GM19351 (cell line): Measurements from ENCODE around the gene CRTC1.

Experiments used
- ATAC-seq: cut with Tn5 transposase; IDR thresholded peaks from one replicate; pipeline ENCODE4 v1.9.1; 2021; ENCODE audit warnings: mild to moderate bottlenecking, moderate library complexity; ENCODE audit not compliant: unreplicated experiment

The CRTC1 gene

DNA sequence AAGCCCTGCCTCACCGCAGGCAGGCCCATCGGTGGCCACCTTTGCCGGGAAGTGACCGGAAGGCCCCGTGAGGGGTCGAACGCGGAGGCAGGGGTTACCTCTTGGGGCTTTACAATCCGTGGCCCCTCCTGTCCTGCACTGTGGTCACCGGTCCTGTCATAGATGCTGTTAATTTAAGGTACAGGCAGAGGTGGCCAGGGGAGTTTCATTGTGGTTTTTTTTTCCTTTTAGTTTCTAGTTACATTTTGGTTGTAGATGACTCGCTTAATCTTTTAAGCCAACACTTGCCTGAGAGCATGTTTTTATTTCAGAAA lies 94.6 kb downstream of the CRTC1 start:
- no peak for ATAC-seq

DNA sequence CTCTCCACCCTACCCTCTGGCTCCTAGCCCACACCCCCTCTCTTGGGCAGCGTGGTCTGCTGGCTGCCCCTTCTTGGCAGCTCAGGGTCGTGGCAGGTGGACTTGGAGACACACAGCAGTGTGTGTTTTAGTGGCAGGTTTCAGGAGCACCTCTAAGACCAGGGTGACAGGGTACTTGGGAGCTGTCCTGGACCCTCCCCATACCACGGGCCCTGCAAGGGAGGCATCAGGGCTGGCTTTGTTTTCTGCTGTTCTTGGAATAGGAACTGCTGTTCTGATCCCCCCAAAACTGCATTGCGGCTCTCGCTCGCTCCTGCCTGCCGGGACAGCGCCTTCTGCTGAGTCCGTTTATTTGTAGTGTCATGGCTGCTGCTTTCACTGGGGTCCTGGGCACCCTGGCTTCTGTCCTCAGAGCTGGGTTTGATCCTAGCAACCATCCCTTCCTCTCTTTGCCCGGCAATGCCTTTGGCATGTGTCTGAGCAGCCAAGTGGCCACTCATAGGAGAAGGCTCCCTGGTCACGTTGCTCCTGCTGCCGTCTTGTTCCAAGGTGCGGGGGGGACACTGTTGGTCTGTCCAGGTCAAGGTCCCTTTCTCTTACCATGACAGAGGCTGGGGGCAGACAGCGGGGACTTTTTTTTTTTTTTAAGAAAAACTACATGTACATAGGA lies 95.5 kb downstream of the CRTC1 start:
- no peak for ATAC-seq

- no peak for ATAC-seq
Measured at GRCh38 chr19:18780081-18780480, 96.6 kb downstream of the CRTC1 start.

GRCh38 chr19:18780631-18781030 lies 97.2 kb downstream of the CRTC1 start:
- ATAC-seq, result no peak

GRCh38 chr19:18781047-18781600 lies 97.6 kb downstream of the CRTC1 start:
- no peak for ATAC-seq

- ATAC-seq, result no peak
Measured at GRCh38 chr19:18781885-18782527, 98.5 kb downstream of the CRTC1 start.

DNA sequence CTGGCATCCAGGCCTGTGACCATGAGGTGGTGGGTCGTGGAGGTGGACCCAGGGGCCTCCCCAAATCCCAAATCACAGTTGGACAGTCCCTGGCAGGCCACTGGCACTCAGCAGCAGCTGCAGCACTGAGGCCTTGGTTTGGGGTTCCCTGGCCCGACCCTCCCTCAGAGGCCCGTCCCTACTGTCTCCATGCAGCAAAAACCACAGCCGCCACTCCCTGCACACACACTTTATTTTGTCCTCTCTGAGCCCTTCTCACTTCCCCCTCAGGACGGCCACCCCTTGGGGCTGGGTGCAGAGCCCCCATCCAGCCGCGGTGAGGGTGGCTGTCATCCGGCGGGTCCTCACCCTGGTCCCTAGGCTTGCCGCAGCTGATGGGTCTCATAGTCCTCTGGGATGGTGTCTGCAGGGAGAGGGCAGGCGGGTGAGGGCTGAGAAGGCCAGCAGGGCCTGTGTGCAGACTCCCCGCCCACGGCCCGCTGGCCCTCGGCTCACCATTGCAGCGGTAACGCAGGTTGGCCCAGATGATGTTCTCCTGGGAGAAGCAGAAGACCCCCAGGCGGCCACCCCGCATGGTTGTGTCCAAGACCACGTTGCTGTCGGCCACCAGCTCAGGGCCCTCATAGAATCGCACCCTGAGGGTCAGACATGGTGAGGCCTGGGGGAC lies 99.2 kb downstream of the CRTC1 start:
- no peak for ATAC-seq

GRCh38 chr19:18783958-18784785 lies 100.7 kb downstream of the CRTC1 start:
- ATAC-seq, result no peak

DNA sequence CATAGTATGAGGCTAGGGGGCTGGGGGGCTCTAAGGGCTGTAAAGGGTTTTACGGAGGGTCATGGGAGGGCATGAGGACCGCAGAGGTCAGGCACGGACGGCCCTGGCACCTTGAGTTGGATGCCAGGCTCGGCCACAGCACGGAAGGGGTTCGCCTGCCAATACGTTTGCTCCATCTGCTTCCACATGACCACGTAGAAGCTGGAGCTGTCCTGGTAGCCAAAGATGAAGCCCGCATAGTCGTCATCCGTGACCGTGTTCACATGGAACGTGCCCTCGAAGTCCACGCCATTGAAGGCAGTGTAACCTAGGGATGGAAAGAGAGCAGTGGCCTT lies 101.3 kb downstream of the CRTC1 start:
- no peak for ATAC-seq

- no peak for ATAC-seq
Measured at GRCh38 chr19:18785179-18786124, 102.0 kb downstream of the CRTC1 start.

DNA sequence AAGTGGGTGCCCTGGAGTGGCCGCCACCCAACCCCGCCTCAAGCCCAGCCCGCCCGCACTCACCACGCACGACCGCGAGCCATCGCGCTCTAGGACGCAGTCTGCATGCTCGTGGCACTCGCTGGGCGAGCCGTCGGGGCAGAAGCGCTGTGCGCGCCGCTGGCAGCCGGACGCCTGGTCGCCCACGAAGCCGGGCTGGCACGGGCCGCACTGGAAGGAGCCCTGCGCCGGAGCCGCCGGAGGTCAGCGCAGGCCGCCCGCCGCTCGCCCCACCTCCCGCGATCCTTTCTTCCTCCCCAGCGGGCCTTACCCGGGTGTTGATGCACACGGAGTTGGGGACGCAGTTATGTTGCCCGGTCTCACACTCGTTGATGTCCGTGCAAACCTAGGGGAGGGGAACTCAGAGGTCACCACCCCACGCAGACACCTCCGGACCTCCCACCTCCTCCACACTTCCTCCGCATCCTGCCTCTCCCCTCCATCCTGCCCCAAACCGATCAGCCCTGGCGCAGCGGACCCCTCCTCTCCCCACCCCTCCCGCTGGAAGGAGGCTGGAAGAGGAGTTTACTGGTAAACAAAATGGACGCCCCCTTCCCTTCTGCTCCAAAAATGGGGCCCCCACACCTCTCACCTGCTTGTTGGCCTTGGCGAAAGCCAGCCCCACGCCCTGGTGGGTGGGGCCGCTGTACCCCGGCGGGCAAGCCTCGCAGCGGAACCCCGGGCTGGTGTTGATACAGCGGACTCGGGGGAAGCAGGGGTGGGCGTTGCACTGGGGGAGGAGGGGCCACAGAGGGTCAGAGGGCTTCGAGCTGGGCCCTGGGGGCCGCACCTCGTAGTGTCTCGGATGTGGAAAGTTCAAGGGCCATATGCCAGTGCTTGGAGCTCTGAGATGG lies 105.3 kb downstream of the CRTC1 start:
- no peak for ATAC-seq

GRCh38 chr19:18789422-18789869 lies 106.0 kb downstream of the CRTC1 start:
- ATAC-seq, result no peak

DNA sequence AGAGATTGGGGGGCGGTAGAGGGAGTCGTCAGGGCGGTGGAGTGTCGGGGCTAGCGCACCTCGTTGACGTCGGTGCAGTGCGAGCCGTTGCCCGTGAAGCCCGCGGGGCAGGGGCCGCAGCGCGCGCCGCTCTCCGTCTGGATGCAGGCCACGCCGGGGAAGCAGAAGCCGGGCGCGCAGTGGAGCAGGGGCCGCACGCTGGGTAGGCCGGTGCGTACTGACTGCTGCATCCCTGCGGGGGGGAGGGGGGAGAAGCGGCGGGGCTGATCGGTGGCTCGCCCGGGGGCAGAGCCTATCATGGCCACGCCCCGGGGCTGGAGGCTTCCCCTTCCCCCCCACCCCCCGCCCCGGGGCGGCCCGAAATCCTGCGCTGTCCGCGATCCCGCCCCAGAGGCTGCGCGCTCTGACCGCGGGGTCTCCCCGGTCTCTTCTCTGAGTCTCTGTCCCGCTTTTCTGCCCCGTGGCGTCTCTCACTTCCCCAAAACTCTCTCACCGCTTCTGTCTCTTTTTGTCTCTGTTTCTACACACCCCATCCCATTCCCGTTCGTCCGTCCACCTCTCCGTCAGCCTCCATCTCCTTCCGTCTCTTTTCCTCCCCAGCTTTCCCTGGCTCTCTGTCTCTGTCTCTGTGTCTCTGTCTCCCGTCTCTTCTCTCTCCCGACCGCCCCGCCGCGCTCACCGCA lies 106.5 kb downstream of the CRTC1 start:
- no peak for ATAC-seq

DNA sequence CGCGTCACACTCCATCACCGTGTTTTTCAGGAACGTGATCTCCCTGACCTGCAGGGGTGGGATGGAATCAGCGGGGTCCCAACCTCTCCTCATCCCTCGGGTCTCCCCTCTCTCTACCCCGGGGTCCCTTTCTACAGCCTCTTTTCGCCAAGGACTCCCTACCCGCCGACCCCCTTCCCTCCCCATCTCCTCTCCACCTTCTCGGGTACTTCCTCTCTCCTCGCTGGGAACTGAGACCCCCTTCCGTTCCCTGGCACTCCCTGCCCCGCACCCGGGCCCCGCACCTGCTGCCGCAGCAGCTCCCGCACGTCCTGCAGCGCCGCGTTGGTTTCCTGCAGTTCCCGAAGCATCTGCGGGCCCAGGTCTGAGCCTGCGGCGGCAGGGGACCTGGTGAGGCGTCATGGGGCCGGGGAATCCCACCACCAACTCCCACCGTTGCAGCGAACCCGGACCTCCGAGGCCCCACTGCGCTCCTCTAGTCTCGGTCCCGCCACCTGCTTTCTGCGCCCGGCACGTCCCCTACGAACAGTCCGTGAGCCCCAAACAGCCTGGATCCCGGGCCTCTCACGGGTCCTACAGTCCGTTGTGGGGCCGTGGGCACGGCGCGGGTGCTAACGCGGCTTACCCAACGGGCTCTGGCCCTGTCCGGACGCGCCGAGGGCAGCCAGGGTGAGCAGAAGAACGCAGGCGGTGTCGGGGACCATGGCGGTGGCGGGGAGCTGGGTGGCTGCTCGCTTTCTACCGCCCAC lies 107.3 kb downstream of the CRTC1 start, which contains the start of gene COMP:
TSS of gene COMP (minus strand) at position 740 of the 749 bp plus-strand sequence. CDS start at position 704, 36 bp downstream.
- no peak for ATAC-seq

DNA sequence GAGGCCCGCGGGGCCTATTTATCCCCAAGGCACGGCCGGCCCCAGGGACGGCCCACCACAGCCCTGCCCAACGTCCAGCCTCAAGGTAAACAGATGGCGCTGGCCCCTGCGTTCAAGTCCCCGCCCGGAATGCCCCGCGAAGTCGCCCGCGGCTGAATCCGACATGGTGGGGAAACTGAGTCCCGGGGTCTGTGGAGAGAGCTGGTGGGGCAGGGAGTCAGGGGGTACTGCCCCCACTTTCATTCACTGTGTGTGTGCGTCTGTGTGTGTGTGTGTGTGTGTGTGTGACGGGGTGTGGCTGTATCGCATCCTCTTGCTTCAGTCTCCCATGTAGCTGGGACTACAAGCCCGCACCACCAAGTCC lies 107.8 kb downstream of the CRTC1 start:
- no peak for ATAC-seq

GRCh38 chr19:18792661-18793060 lies 109.2 kb downstream of the CRTC1 start:
- ATAC-seq, result no peak

DNA sequence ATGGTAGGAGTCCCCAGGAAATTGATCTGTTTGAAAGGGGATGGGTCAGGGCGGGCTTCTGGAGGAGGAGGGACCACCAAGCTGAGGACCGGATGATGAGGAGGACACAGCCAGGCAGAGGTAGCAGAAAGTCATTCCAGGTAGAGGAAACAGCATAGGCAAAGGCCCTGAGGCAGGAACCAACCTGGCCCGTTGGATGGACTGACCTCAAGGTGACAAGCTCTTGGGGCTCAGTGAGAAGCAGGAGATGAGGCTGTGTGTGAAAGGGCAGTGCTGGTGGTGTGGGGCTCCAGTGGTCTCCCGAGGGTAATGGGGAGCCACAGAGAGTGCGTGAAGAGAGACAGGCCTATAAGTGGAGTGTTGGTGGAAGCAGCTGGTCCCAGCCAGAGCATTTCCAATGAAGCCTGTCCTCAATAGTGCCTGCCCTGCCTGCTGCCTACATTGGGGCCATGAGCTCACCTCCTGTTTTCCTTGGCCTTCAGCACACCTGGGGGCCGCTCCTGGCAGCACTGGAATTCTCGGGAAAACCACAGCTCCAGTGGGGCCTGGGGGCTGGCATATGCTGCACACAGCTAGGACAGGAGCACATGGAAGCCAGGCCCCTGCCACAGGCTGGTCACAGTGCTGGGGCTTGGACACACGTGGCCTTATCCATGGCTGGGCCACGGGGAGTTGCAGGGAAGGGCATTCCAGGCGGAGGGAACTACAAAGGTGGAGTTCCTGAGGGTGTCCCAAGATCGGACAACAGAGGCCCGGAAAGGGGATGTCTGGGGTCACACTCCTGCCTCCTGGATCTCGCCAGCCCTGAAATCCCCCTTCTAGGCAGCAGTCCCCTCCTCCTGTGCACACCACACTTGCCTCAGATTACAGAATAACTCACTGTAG lies 109.9 kb downstream of the CRTC1 start:
- ATAC-seq, result no peak
